PC-9 (cell line): ENCODE data around the gene KCNC4.

Experiments used
- CTCF ChIP-seq: fragments of 200-600 bp; sonication (generic); conservative IDR thresholded peaks from 2 replicates; pipeline ENCODE4 v1.6.1; 2017; ENCODE audit warnings: mixed run types, antibody characterized with exemption, mild to moderate bottlenecking, moderate library complexity
- EZH2 ChIP-seq: fragments of 200-600 bp; sonication (generic); IDR thresholded peaks from 2 replicates; pipeline ENCODE4 v1.8.0; 2017; ENCODE audit warnings: antibody characterized with exemption, low read depth

GRCh38 chr1:110198746-110199145, 11.4 kb upstream of the KCNC4 start:
- no peak for TF ChIP-seq EZH2
- no peak for TF ChIP-seq CTCF
